ENCODE results near the gene PCSK6.
"Not testable (repeated sequence)": the region's sequence is repeated elsewhere in the genome, so short reads cannot be mapped to it uniquely, and the experiment has no call there.

PCSK6 gene

DNA sequence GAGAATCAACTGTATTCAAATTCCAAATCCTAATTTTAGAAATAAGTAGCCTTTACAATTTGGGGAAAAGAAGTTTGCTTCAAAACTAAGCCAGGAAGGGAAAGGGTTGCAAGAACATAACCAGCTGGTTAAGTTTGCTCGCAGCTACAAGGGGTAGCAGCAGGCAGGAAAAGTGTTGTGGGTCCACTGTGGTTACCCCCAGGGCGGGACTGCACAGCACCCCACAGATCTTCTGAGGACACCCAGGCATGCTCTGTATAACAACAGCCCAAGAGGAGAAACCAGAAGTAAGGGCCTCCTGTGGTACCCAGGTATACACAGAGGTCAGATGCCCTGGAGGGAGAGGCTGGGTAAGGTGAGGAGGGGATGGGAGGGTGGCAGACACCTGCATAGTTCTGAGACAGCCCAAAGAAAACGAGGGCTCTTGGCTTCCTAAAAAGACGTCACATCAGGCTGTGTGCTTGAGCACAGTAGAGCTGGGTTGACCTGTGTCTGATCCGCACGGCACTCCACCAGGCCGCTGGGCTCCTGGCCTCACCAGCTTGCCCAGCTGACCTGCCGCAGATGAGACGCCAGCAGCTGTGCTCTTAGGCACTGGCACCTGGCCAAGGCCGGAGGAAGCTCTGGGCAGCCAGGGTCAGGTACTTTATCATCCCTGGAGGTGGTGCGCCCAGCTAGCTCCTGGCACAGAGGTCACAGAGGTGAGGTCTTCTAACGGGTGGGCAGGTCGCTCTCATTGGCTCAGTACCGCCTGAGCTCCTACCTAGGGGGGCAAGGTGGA lies 112.7 kb downstream of the PCSK6 start:
- DNase-seq (ENCODE audit: low read depth) = no peak

DNA sequence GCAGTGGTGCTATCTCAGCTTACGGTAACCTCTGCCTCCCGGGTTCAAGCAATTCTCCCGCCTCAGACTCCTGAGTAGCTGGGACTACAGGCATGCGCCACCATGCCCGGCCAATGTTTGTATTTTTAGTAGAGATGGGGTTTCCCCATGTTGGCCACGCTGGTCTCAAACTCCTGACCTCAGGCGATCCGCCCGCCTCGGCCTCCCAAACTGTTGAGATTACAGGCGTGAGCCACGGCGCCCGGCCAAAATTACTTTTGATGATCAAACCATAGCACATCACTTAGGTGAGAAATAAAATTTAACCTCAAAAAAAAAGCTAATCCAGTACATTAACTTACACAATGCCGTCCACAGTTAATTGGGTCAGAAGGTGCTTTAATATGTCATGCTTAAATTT lies 114.5 kb downstream of the PCSK6 start:
- DNase-seq (ENCODE audit: low read depth) = not testable (repeated sequence)

GRCh38 chr15:101374326-101374725 lies 115.2 kb downstream of the PCSK6 start:
- no peak for DNase-seq (ENCODE audit: low read depth)

- no peak for DNase-seq (ENCODE audit: low read depth)
These were observed 115.9 kb downstream of the PCSK6 start for GRCh38 chr15:101373577-101373976.

- no peak for DNase-seq (ENCODE audit: low read depth)
These were observed 116.5 kb downstream of the PCSK6 start for GRCh38 chr15:101372960-101373525.

- DNase-seq (ENCODE audit: low read depth) = no peak
These were observed 117.3 kb downstream of the PCSK6 start for GRCh38 chr15:101372149-101372577.

GRCh38 chr15:101371519-101371918 lies 118.0 kb downstream of the PCSK6 start:
- no peak for DNase-seq (ENCODE audit: low read depth)

DNA sequence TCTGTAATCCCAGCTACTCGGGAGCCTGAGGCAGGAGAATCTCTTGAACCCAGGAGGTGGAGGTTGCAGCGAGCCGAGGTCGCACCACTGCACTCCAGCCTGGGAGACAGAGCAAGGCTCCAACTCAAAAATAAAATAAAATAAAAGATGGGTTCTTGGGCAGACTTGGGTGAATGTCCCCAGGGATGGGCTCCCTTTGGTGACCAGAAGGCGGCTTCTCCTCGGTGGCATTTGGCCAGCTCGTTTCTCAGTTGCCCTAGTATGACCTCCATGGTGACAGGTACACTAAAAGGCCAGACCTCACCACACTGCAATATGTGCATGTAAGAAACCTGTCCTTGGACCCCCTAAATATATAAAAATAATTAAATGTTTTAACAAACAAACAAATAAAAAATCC lies 118.4 kb downstream of the PCSK6 start:
- DNase-seq (ENCODE audit: low read depth) = no peak

GRCh38 chr15:101370330-101371024 lies 119.0 kb downstream of the PCSK6 start:
- no peak for DNase-seq (ENCODE audit: low read depth)

DNA sequence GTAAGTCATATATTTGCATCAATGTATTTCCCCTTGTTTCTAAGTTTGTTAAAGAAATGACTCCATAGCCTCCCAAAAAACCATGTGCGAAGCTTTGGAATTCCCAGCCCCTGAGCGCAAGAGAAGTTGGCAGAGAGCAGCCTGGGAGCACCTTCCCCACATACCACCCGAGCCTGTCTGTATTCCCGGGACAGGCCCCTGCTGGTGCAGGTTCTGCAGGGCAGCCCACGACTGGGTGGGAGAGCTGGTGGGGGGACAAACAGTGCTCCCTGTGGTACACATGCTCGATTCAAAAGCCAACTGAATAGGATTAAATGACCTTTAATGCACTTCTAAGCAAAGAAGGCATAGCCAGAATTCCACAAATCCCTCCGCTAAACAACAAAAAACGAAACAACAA lies 119.8 kb downstream of the PCSK6 start:
- no peak for DNase-seq (ENCODE audit: low read depth)

- DNase-seq (ENCODE audit: low read depth) = no peak
These were observed 120.5 kb downstream of the PCSK6 start for GRCh38 chr15:101368861-101369642.

- DNase-seq (ENCODE audit: low read depth) = no peak
These were observed 121.3 kb downstream of the PCSK6 start for GRCh38 chr15:101368086-101368780.

- no peak for DNase-seq (ENCODE audit: low read depth)
These were observed 122.7 kb downstream of the PCSK6 start for GRCh38 chr15:101366853-101367252.

DNA sequence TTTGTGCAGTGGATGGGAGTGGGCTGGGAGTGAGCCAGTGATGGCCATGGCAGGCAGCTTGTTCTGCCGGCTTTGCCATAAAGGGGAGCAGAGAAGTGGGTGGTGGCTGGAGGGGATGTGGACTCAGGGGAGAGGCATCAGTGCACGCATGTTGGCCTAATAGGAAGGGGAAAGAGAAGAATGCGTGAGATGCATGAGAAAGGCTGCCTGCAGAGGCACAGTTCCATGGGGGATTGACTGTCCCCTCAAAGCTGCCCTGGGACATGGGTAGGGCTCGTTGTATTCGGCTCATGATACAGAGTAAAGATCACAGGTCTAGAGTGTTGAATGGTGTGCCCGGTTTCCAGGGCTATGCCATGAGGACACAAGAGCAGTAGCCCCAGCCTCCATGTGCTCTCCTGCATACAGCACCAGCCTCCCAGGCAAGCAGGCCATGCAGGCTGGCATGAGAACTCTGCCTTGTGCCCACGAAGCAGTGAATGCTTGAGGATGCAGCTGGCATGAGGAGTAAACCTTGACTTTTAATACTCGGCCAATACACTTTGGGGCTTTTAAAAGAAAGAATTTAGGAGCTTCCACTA lies 126.4 kb downstream of the PCSK6 start:
- no peak for DNase-seq (ENCODE audit: low read depth)

DNA sequence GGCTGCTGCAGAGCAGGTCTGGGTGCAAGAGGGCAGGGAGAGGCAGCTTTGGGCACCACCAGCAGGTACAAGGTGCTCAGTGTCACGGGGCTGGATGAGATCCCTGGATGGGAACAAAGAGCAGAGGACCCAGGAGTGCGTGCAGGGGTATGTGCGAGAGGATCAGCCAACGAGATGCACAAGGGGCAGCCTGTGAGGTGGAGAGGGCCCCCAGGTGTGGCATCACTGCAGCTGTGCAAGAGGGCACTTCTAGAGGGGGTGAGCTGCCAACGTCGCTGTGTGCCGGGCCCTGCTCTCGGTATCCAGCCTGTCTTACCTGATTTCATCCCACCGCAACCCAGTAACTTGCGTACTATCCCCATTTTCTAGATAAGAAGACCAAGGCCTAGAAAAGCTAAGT lies 127.1 kb downstream of the PCSK6 start:
- no peak for DNase-seq (ENCODE audit: low read depth)

DNA sequence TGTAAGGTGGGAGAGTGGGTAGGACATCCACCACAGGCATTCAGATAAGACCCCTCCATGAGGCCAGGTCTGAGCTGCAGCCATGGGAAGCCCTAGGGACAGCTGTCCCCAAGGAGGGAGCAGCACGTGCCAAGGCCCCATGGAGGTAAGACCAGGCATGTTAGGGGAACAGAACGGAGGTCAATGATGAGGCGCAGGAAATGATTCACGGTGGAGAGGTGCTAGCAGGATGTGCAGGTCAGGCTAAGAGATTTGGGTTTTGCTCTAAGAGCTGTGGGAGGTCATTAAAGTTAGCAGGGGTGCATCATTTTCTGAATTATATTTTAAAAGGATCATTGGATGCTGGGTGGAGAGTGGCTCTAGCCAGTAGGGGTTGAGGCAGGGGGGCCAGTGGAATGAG lies 128.1 kb downstream of the PCSK6 start:
- no peak for DNase-seq (ENCODE audit: low read depth)

DNA sequence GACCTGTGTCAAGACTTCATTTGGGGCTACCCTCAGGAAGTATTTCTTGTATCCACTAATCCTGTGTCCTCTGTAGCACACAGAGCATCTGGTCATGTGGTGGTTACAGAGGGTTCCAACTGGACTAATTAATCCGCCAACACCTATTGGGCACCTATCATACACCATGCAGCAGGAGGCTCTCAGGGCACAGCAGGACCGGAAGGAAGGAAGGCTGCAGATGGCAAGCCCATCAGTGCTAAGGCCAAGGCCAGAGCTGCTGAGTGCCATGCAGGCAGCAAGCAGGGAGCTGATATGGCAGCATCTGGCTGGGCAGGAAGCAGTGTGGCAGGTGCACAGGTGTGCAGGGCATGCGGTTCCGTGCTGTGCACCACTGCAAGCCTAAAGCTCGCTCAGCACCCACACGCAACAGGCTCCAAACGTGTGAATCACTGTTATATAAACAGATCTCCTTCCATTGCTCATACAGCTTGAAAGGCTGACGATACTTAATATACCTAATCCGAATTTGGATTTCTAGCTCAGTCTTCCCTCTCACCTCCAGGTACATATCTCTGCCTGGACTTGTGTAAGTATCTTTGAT lies 130.1 kb downstream of the PCSK6 start:
- DNase-seq (ENCODE audit: low read depth) = no peak

GRCh38 chr15:101358895-101359294 lies 130.6 kb downstream of the PCSK6 start:
- DNase-seq (ENCODE audit: low read depth) = no peak

DNA sequence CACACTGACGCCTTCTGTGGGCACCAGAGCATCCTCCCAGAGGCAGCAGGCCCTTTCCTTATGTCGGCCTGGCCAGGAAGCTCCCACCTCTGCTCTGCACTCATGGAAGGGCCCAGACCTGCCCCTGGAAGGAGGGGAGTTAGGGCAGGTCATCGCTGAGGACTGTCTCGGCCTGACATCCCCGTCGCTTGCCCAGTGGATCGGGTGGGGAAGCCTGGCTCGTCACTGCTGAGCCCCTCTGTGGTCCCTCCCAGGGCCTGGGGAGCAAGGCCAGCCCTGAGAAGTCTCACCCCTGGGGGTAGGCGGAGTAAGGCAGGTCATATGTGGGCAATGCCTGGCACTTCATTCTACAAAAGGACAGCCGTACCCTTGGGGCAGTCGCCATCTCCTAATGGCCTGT lies 131.6 kb downstream of the PCSK6 start:
- no peak for DNase-seq (ENCODE audit: low read depth)

DNA sequence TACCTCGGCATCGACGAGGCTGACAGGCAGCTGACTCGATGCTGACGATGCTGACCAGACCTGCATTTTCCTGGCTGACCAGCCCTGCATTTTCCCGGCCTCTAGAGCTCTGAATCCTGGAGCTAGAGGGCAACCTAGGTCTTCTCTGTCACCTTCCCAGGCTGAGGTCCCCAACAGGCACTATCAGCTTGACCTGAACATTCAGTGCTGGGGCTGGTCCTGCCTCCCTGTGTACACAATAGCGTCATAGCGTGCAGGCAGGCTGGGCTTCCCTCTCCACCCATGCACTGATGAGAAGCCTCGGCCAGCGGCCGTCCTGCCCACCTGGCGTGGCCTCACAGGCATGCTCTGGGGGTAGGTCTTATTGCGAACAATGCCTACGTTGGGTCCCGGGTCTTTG lies 132.2 kb downstream of the PCSK6 start:
- DNase-seq (ENCODE audit: low read depth) = no peak

DNA sequence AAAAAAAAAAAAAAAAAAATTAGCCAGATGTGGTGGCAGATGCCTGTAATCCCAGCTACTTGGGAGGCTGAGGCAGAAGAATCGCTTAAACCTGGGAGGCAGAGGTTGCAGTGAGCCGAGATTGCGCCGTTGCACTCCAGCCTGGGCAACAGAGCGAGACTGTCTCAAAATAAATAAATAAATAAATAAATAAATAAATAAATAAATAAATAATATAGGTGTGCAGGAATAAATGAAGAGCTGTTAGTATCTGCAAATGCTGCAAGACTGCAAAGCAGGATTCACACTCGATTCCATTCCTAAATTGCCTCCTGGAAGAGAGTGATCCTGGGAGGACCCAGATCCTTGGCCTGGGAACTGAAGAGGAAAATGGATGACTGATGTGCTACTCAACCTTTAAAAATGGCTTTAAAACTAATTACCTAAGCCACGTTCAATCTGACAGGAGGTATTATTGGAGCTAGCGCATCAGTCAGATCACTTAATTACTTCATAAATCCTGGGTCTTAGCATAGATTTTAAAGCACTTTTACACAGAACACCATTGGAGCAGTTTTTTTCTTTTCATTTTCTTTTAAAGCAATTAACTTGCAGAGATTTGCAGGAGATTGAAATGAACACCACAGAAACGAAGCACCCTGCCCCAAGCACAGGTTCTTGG lies 132.9 kb downstream of the PCSK6 start:
- not testable (repeated sequence) for DNase-seq (ENCODE audit: low read depth)
